Eye (tissue), 1 donor: ENCODE results near the gene ZFP90.
"Not testable (repeated sequence)": the region's sequence is repeated elsewhere in the genome, so short reads cannot be mapped to it uniquely, and the experiment has no call there.

Experiments
- DNase-seq: peaks from one replicate; pipeline ENCODE4 v3.0.0-alpha.2; 2015

The ZFP90 gene

GRCh38 chr16:68538880-68539701 is at the start of gene ZFP90:
ZFP90 (plus strand) TSS chr16:68539291; CDS start chr16:68539793, 502 bp downstream.
- DNase-seq = peak; percentile 96

- DNase-seq = no peak
Measured at GRCh38 chr16:68490358-68490757, 48.7 kb upstream of the ZFP90 start.

- no peak for DNase-seq
Measured at GRCh38 chr16:68490829-68491575, 48.1 kb upstream of the ZFP90 start.

- DNase-seq = no peak
Measured at GRCh38 chr16:68491576-68491950, 47.5 kb upstream of the ZFP90 start.

GRCh38 chr16:68492151-68492542 is 46.9 kb upstream of the ZFP90 start:
- no peak for DNase-seq

- DNase-seq = no peak
Measured at GRCh38 chr16:68492543-68493411, 46.3 kb upstream of the ZFP90 start.

GRCh38 chr16:68493412-68494070 is 45.5 kb upstream of the ZFP90 start:
- DNase-seq = no peak

- not testable (repeated sequence) for DNase-seq
Measured at GRCh38 chr16:68494261-68494660, 44.8 kb upstream of the ZFP90 start.

- DNase-seq = peak; percentile 27
Measured at GRCh38 chr16:68496689-68497088, 42.4 kb upstream of the ZFP90 start.

- DNase-seq = no peak
Measured at GRCh38 chr16:68499006-68499405, 40.1 kb upstream of the ZFP90 start.

- DNase-seq = no peak
Measured at GRCh38 chr16:68503334-68503733, 35.8 kb upstream of the ZFP90 start.

GRCh38 chr16:68504066-68504465 is 35.0 kb upstream of the ZFP90 start:
- no peak for DNase-seq

- no peak for DNase-seq
Measured at GRCh38 chr16:68506331-68507053, 32.6 kb upstream of the ZFP90 start.

- DNase-seq = no peak
Measured at GRCh38 chr16:68508013-68508412, 31.1 kb upstream of the ZFP90 start.

GRCh38 chr16:68508641-68509240 is 30.4 kb upstream of the ZFP90 start:
- no peak for DNase-seq

GRCh38 chr16:68509381-68509780 is 29.7 kb upstream of the ZFP90 start:
- no peak for DNase-seq

GRCh38 chr16:68510775-68511174 is 28.3 kb upstream of the ZFP90 start:
- DNase-seq = no peak

- peak; percentile 71 for DNase-seq
Measured at GRCh38 chr16:68512183-68512582, 26.9 kb upstream of the ZFP90 start.

GRCh38 chr16:68512742-68513141 is 26.3 kb upstream of the ZFP90 start:
- no peak for DNase-seq

GRCh38 chr16:68514511-68514910 is 24.6 kb upstream of the ZFP90 start:
- no peak for DNase-seq

GRCh38 chr16:68517606-68518166 is 21.4 kb upstream of the ZFP90 start:
- DNase-seq = no peak
